GM12874 (cell line): Measurements from ENCODE around the gene LMF2.

Experiments
- CTCF ChIP-seq: IDR thresholded peaks from 2 replicates; pipeline ENCODE4 v1.5.1; 2011; ENCODE audit warnings: low read depth, mild to moderate bottlenecking, control low read depth, low read length, moderate library complexity; ENCODE audit not compliant: insufficient read depth

LMF2 gene

GRCh38 chr22:50531546-50531961 is 24.1 kb upstream of the LMF2 start:
- TF ChIP-seq CTCF = no peak

DNA sequence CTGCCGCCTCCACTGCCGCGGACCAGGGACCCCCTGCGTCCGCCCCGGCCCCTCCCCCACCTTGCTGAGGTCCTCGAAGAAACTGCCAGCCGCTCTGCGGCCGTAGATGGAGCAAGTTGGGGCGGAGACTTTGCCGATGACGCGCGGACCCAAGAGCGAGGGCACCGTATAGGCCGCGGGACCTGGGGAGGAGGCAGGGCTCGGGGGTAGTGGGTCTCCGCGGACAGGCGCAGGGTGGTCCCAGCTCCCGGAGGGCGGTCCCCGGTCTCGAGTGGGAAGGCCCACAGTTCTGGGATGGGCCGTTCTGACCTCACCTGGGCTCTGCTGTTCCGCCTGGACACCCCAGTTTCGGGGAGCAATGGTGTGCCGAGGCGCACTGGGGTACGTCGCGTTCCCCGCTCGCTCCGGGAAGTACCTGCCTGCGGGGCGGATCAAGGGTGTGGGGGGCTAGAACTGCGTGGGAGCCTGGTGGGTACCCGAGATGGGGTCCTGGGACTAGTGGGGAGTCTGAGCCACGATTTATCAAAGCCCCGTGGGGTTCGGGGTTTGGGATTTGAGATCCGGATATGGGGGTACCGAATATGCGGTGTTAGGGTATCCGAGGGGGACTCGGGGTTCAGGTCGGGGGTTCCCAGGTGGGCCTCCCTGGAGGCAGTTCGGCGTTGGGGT is 23.5 kb upstream of the LMF2 start:
- TF ChIP-seq CTCF = no peak

GRCh38 chr22:50530580-50530876 is 23.0 kb upstream of the LMF2 start:
- no peak for TF ChIP-seq CTCF

DNA sequence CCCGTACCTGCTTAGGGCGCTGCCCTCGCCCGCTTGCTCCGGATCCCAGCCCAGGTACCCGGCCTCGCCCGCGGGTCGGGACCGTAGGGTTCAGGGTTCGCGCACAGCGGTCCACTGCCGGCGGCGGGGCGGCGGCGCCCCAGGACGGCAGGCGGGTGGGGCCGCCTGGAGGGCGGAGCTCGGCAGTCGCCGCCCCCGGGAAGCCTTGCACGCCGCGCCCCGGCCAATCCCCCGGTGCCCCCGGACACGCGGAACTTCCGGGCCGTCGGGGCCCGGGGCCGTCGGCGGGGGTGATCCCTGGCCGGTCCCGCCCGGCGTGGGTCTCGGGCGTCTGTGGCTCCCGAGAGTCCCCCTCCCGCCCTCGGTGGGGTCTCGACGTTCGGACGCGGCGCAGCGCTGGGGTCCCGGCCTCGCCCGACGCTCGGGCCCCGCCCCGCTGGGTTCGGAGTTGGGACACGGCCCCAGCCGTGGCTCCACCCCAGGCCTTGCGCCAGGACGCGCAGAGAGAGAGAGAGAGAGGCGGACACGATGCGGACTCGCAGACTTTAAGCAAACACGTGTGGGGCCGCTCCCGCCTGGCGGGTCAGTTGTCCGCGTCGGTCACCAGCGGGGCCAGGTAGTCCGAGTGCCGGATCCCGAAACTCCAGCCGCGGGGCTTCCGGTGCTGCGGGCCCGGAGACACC is 22.5 kb upstream of the LMF2 start, which contains the start of gene TYMP:
Gene TYMP (minus strand): TSS at position 116 of the 683 bp plus-strand sequence. CDS start 303 bp downstream, outside the sequence.
- TF ChIP-seq CTCF = no peak

DNA sequence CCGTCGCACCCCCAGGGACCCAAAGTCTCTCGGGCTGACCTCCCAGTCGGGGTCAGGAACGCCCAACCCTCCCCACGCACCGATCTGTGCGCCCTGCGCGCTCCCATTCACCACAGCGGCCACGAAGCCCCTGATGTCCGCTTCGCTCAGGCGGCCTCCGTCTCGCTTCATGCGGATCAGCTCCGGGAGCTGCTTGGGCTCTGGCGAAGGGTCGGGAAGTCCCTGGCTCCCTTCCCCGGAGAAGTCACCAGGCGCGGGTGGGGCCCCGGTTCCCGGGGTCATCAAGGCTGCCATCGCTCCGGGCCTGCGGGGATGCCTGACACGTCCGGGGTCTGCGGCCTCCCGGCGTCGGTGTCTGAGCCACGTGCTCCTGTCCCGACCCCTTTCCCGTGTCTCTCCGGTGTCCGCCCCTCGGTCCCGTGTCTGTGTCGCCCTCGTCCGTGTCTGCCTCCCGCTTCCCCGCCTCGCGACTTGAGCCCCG is 22.0 kb upstream of the LMF2 start:
- no peak for TF ChIP-seq CTCF

DNA sequence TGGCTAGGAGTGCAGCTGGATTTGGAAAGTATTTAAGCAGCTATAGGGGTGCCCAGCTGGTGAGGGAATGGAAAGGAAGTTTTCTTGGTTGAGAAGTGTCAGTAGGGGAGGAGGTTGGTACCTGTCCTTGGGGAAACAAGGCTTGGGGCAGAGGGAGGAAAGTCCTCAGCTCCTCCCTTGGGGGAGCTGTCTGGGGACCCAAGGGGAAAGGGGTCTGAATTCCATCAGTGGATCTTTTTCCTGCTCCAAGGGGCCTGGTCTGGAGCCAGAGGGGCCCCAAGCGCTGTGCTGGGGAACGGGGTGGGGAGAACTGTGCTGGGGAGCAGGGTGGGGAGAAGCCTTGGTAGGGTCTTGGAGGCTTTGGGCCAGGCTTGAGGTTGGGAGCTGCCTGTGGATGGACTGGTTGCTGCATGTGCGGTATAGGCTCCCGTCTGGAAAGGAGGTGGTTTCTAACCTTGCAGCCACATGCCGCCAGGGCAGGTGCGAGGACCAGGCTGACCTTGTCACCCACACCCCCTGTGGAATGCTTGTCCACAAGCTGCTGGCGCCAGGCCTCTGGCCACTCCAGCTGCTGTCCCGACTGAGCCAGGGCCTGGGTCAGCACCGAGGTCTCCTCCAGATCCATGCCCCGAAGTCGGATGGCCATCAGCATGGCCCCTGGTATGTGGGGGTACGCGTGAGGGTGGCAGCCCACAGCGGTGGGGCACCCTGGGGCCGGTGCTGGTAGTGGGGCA is 21.3 kb upstream of the LMF2 start:
- TF ChIP-seq CTCF = no peak

- TF ChIP-seq CTCF = no peak
Observed at GRCh38 chr22:50527921-50528681, 20.6 kb upstream of the LMF2 start.
